ENCODE measurements around the gene POLD2. TPM values are rescaled to one million over a fixed set of nuclear protein-coding genes. Genes with fewer than 3 reads are reported as not detected.

POLD2 gene
- total RNA-seq, 4 donors from 2014 or later = 19.7 to 45.6 (median 21.0) TPM

DNA sequence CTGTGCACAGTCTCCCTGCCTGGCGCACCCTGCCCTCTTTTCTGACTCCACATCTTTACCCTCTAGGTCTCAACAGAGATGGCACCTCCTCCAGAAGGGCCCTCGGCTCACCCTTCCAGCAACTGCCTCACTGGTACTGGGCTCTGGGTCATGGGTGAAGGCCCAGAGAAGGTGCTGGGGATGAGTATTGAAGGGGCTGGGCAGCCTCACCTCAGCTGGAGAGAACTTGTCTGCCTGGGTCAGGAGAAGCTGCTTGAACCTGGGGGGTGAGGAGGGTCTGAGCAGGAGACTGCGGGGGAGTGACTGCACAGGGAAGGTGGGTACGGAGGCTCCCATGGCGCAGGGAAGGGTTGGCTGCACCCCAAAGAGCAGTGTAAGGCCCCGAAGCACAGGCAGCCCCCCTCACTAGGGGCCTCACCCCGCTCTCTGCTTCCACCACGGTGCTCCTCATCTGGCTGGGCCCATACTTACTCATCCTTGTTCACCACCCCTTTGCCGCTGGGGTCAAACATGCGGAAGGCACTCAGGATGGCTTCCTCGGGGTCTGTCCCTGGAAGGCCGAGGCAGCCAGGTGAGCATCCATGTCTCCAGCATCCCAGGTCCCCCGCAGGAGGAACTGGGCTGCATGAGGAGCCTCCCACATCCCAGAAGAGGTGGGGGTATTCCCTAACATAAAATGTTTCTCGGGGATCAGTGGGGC, 16.1 kb upstream of the POLD2 start:
- TF ChIP-seq CTCF (IDR thresholded peaks at IDR 0.05; ENCODE audit: low read depth) = no peak

DNA sequence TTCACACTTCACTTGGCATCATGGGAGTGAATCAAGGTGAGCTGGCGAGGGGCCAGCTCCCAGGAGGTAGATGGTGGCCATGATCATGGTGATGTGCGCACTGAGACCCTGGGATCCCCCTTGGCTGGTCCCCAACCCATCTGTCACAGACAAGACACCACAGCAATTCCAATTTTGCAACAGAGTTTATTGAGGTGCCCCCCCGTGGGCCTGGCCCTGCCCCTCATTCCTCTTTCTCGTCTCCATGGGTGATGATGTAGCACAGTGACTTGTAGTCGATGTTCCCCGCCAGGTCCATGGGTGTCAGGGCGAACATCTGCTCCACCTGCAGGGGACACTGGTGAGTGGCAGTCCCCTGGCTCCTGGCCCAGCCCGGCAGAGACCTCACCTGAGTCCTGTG, 15.3 kb upstream of the POLD2 start:
- no peak for TF ChIP-seq CTCF (IDR thresholded peaks at IDR 0.05; ENCODE audit: low read depth)

DNA sequence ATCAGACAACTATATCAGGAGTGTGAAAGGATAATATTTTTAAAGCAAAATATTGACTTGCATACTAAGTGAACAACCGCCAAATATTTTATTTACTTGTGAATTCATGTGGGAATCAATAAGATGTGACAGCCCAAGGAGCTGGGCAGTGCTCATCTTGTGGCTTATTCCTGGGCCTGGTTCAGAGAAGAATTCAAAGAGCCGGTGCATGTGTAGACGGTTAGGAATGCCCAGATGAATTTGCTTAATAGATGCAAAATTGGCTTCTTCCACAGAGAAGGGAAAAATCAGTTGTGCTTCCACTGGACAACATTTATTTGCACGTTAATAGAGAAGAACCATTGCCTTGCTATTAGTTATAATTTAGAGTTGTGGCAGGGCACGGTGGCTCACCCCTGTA, 13.4 kb upstream of the POLD2 start:
- TF ChIP-seq CTCF (IDR thresholded peaks at IDR 0.05; ENCODE audit: low read depth) = no peak

- TF ChIP-seq CTCF (IDR thresholded peaks at IDR 0.05; ENCODE audit: low read depth) = no peak
These were observed 11.7 kb upstream of the POLD2 start for GRCh38 chr7:44134943-44135628.

GRCh38 chr7:44133295-44133694, 9.9 kb upstream of the POLD2 start:
- no peak for TF ChIP-seq CTCF (IDR thresholded peaks at IDR 0.05; ENCODE audit: low read depth)

DNA sequence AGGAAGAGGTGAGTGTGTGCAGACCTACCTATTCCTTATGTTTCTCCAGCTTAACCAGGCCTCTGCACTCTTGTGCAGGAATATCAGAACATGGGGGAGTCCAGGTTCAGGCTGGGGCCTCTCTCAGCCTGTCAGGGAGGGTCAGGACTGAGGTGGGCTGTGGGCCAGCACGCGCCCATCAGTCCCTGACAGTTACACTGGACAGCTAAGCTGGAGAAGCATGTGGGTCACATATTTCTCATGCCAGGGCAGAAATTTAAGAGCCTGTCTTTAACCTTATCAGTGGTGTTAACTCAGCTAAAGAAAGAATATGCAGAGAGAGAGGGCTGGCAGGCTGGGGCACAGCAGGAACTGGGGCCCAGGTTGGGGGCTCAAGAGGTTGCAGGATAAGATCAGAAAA, 8.7 kb upstream of the POLD2 start:
- no peak for TF ChIP-seq CTCF (IDR thresholded peaks at IDR 0.05; ENCODE audit: low read depth)

DNA sequence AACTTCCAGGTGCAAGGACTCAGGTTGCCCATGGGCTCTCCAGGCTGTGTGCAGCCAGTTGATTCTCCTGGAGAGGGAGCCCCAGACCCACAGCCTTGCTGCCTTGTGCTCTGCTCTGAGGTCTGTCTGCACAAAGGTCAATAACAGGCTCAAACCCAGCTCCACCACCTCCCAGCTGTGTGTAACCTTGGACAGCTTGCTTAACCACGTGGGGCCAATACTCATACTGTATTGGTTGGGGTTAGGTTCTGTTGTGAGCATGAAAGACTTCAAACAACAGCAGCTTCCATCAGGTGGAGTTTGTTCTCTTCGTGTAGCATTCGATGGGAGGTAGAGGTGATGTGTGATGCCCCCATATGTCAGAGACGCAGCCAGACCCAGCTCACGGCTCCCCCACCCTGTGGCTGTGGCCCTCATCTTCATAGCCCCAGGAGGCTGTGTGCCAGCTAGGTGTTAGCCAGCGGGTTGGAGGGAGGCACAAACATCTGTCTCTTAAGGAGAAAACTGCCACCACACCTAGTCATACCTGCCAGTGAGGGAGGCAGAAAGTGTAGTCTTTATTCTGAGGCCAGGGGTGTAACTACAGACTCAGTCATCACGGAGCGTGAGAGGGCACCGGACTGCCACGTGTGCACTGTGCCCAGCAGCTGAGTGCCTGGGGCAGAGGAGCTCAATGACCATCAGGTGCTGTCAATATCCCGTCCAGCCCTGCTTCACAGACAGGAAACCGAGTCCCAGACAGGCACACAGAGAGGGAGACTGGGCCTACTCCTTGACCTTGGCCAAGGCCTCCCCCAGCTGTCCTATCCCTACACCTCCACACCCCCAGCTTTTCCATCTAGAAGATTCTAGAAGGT, 8.1 kb upstream of the POLD2 start:
- no peak for TF ChIP-seq CTCF (IDR thresholded peaks at IDR 0.05; ENCODE audit: low read depth)
